ENCODE data around the gene CCT8L2. TPM values are rescaled to one million over a fixed set of nuclear protein-coding genes. Genes with fewer than 3 reads are reported as not detected.

The CCT8L2 gene
- total RNA-seq: not detected in 2 replicates

GRCh38 chr22:16592710-16593109 is at the start of gene CCT8L2:
CCT8L2 (minus strand) TSS chr22:16592810; CDS start chr22:16592550, 260 bp downstream.

Other genes with a start within 250 kb of the CCT8L2 start
- not detected in 2 replicates for gene XKR3, start 232.6 kb upstream of the CCT8L2 start, total RNA-seq